ENCODE results near the gene TP53INP2.
A peak's percentile ranks its signal among the peaks of the same experiment; 100 is the strongest.
"Not testable (repeated sequence)": the region's sequence is repeated elsewhere in the genome, so short reads cannot be mapped to it uniquely, and the experiment has no call there.

The TP53INP2 gene

GRCh38 chr20:34704177-34705007 is at the start of gene TP53INP2:
Gene TP53INP2, plus strand, starts transcription at chr20:34704344. Its CDS starts 4,396 bp downstream, at chr20:34708740.
- peak; percentile 70 to 73 for DNase-seq (ENCODE audit: low read depth in 2 of 2)

GRCh38 chr20:34658654-34659053 is 45.5 kb upstream of the TP53INP2 start:
- not testable (repeated sequence) for DNase-seq (ENCODE audit: low read depth in 2 of 2)

GRCh38 chr20:34661811-34662210 is 42.3 kb upstream of the TP53INP2 start:
- DNase-seq (ENCODE audit: low read depth in 2 of 2) = not testable (repeated sequence)

- DNase-seq (ENCODE audit: low read depth in 2 of 2) = no peak
Observed at GRCh38 chr20:34663213-34663943, 40.8 kb upstream of the TP53INP2 start.

- DNase-seq (ENCODE audit: low read depth in 2 of 2) = not testable (repeated sequence)
Observed at GRCh38 chr20:34664751-34665150, 39.4 kb upstream of the TP53INP2 start.

- no peak for DNase-seq (ENCODE audit: low read depth in 2 of 2)
Observed at GRCh38 chr20:34669094-34669493, 35.0 kb upstream of the TP53INP2 start.

- DNase-seq (ENCODE audit: low read depth in 2 of 2) = no peak
Observed at GRCh38 chr20:34673412-34673811, 30.7 kb upstream of the TP53INP2 start.

- no peak for DNase-seq (ENCODE audit: low read depth in 2 of 2)
Observed at GRCh38 chr20:34675561-34675960, 28.6 kb upstream of the TP53INP2 start.

- no peak for DNase-seq (ENCODE audit: low read depth in 2 of 2)
Observed at GRCh38 chr20:34675993-34676641, 28.0 kb upstream of the TP53INP2 start.

- DNase-seq (ENCODE audit: low read depth in 2 of 2) = peak; percentile 93 to 95
Observed at GRCh38 chr20:34676642-34677373, 27.3 kb upstream of the TP53INP2 start, which contains the start of gene PIGU. Gene PIGU, minus strand, starts transcription at chr20:34677092. Its CDS starts 7 bp downstream, at chr20:34677085.

- no peak for DNase-seq (ENCODE audit: low read depth in 2 of 2)
Observed at GRCh38 chr20:34680586-34681175, 23.5 kb upstream of the TP53INP2 start.

GRCh38 chr20:34683667-34684066 is 20.5 kb upstream of the TP53INP2 start:
- DNase-seq (ENCODE audit: low read depth in 2 of 2) = no peak

- DNase-seq (ENCODE audit: low read depth in 2 of 2) = no peak
Observed at GRCh38 chr20:34689486-34689885, 14.7 kb upstream of the TP53INP2 start.

GRCh38 chr20:34691838-34692237 is 12.3 kb upstream of the TP53INP2 start:
- no peak for DNase-seq (ENCODE audit: low read depth in 2 of 2)

GRCh38 chr20:34693414-34693813 is 10.7 kb upstream of the TP53INP2 start:
- DNase-seq (ENCODE audit: low read depth in 2 of 2) = no peak

GRCh38 chr20:34701405-34702085 is 2.6 kb upstream of the TP53INP2 start:
- no peak for DNase-seq (ENCODE audit: low read depth in 2 of 2)

GRCh38 chr20:34703061-34703423 is 1.1 kb upstream of the TP53INP2 start:
- no peak for DNase-seq (ENCODE audit: low read depth in 2 of 2)

- no peak for DNase-seq (ENCODE audit: low read depth in 2 of 2)
Observed at GRCh38 chr20:34703424-34704176, 544 bp upstream of the TP53INP2 start.

- DNase-seq (ENCODE audit: low read depth in 2 of 2) = no peak
Observed at GRCh38 chr20:34705008-34705396, 858 bp downstream of the TP53INP2 start.
